Loucy (cell line): ENCODE measurements around the gene SLC25A12.

Experiments used
- H2AFZ ChIP-seq: fragments of 200-600 bp; sonication (generic); 2 replicates; pipeline ENCODE4 v1.6.0; 2016; ENCODE audit warnings: antibody characterized with exemption, mild to moderate bottlenecking, low read length, moderate library complexity
- H3F3A ChIP-seq: fragments of 200-600 bp; 2 replicates; pipeline ENCODE4 v1.6.0; 2016; ENCODE audit warnings: antibody characterized with exemption, low read depth, mild to moderate bottlenecking
- H3K27me3 ChIP-seq: fragments of 200-600 bp; sonication (generic); 2 replicates; pipeline ENCODE4 v1.6.1; 2014; ENCODE audit warnings: low read length, mild to moderate bottlenecking; ENCODE audit not compliant: insufficient read depth, poor library complexity, severe bottlenecking
- H3K36me3 ChIP-seq: fragments of 200-600 bp; sonication (generic); 2 replicates; pipeline ENCODE4 v1.6.1; 2016; ENCODE audit warnings: low read length; ENCODE audit not compliant: insufficient read depth
- H3K4me1 ChIP-seq: fragments of 200-600 bp; sonication (generic); 2 replicates; pipeline ENCODE4 v1.5.1; 2014; ENCODE audit warnings: low read length, mild to moderate bottlenecking; ENCODE audit not compliant: insufficient read depth, poor library complexity, severe bottlenecking
- H3K4me2 ChIP-seq: fragments of 200-600 bp; sonication (generic); 2 replicates; pipeline ENCODE4 v1.6.0; 2014; ENCODE audit warnings: antibody characterized with exemption, low read length, low read depth, mild to moderate bottlenecking; ENCODE audit not compliant: poor library complexity, severe bottlenecking
- H3K4me3 ChIP-seq: fragments of 200-600 bp; sonication (generic); 2 replicates; pipeline ENCODE4 v1.5.1; 2014; ENCODE audit warnings: low read length, mild to moderate bottlenecking, mixed read lengths; ENCODE audit not compliant: poor library complexity, severe bottlenecking
- H3K79me2 ChIP-seq: fragments of 200-600 bp; sonication (generic); 2 replicates; pipeline ENCODE4 v1.6.1; 2014; ENCODE audit warnings: low read length; ENCODE audit not compliant: insufficient read depth
- H3K9ac ChIP-seq: fragments of 200-600 bp; sonication (generic); 2 replicates; pipeline ENCODE4 v1.6.0; 2014; ENCODE audit warnings: mild to moderate bottlenecking, low read depth, low read length, moderate library complexity; ENCODE audit not compliant: poor library complexity, severe bottlenecking
- H3K9me2 ChIP-seq: fragments of 200-600 bp; sonication (generic); replicated peaks from 2 replicates; pipeline ENCODE4 v1.6.1; 2016; ENCODE audit warnings: low read depth, low read length, mixed read lengths
- H3K9me3 ChIP-seq: fragments of 200-600 bp; sonication (generic); 2 replicates; pipeline ENCODE4 v1.6.1; 2014; ENCODE audit warnings: mild to moderate bottlenecking, antibody characterized with exemption, low read length, low read depth; ENCODE audit not compliant: insufficient read depth
- H4K20me1 ChIP-seq: fragments of 200-600 bp; sonication (generic); 2 replicates; pipeline ENCODE4 v1.6.0; 2014; ENCODE audit warnings: antibody characterized with exemption, low read length, mild to moderate bottlenecking; ENCODE audit not compliant: insufficient read depth, poor library complexity, severe bottlenecking
- CTCF ChIP-seq: fragments of 200-600 bp; sonication (generic); conservative IDR thresholded peaks from 2 replicates; pipeline ENCODE4 v1.5.1; 2014; ENCODE audit warnings: mild to moderate bottlenecking, antibody characterized with exemption, low read length
- EZH2phosphoT487 ChIP-seq: fragments of 200-600 bp; IDR thresholded peaks from 2 replicates; pipeline ENCODE4 v1.6.1; 2018; ENCODE audit warnings: antibody characterized with exemption, mild to moderate bottlenecking, moderate library complexity, borderline replicate concordance

Gene SLC25A12

GRCh38 chr2:171836146-171836910 is 57.7 kb downstream of the SLC25A12 start:
- Histone ChIP-seq H3K4me2 (no peak overlapping the region), H3K4me1 (no peaks in the 10 kb centered on the region), H3K27me3 (no peaks in the 10 kb centered on the region), H3K9me2 (no peaks in the 10 kb centered on the region), H2AFZ (no peak overlapping the region), H4K20me1 (no peaks in the 10 kb centered on the region), H3K79me2 (no peaks in the 10 kb centered on the region), H3K4me3 (no peak overlapping the region), H3K36me3 (peaks cover 60% of the 10 kb centered on the region), H3K9ac (no peak overlapping the region), H3K9me3 (peaks cover 8% of the 10 kb centered on the region; the same call in 1 of the 2 replicates), H3F3A (no peaks in the 10 kb centered on the region)
- no peak for TF ChIP-seq EZH2phosphoT487
- TF ChIP-seq CTCF = no peak

- H3K36me3 ChIP-seq = peaks cover 69% of the 10 kb centered on the region
- peaks cover 15% of the 10 kb centered on the region; the same call in 1 of the 2 replicates for H3K9me3 ChIP-seq
- H2AFZ ChIP-seq = no peak overlapping the region
- no peaks in the 10 kb centered on the region for H4K20me1 ChIP-seq
- no peaks in the 10 kb centered on the region for H3K79me2 ChIP-seq
- H3K4me1 ChIP-seq = no peaks in the 10 kb centered on the region
- no peak overlapping the region for H3K4me2 ChIP-seq
- H3F3A ChIP-seq = no peaks in the 10 kb centered on the region
- H3K9ac ChIP-seq = no peak overlapping the region
- H3K27me3 ChIP-seq = no peaks in the 10 kb centered on the region
- TF ChIP-seq EZH2phosphoT487 = no peak
- no peak for TF ChIP-seq CTCF
- H3K9me2 ChIP-seq = no peaks in the 10 kb centered on the region
- no peak overlapping the region for H3K4me3 ChIP-seq
Observed at GRCh38 chr2:171835386-171835785, 58.7 kb downstream of the SLC25A12 start.

DNA sequence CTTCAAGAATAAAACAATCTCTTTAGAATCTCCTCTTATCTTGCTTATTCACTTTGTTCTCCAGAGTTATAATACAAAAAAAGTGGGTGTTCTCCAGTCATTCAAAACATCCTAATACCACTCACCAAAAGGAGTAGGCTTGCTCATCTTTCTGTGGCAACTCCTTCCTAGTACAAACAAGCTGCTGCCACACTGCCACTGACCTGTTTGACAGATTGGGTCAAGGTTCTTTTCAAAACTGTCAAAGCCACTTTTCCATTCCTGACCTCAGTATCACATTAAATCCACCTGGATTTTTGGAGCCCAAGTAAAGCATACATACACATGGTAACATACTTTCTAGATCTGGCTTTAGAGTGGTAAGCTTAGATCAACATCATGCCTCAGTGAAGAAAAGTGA is 59.8 kb downstream of the SLC25A12 start:
- TF ChIP-seq CTCF (no peak), EZH2phosphoT487 (no peak)
- no peaks in the 10 kb centered on the region for H3K79me2 ChIP-seq
- no peak overlapping the region for H3K4me2 ChIP-seq
- no peaks in the 10 kb centered on the region for H3K9me2 ChIP-seq
- H3K4me3 ChIP-seq = no peak overlapping the region
- peaks cover 15% of the 10 kb centered on the region; the same call in 1 of the 2 replicates for H3K9me3 ChIP-seq
- H3K27me3 ChIP-seq = no peaks in the 10 kb centered on the region
- no peaks in the 10 kb centered on the region for H4K20me1 ChIP-seq
- no peak overlapping the region for H2AFZ ChIP-seq
- H3K9ac ChIP-seq = no peak overlapping the region
- H3F3A ChIP-seq = no peaks in the 10 kb centered on the region
- no peaks in the 10 kb centered on the region for H3K4me1 ChIP-seq
- H3K36me3 ChIP-seq = peaks cover 75% of the 10 kb centered on the region
